ENCODE measurements around the gene KCNH1. TPM values are rescaled to one million over a fixed set of nuclear protein-coding genes. Genes with fewer than 3 reads are reported as not detected.

Gene KCNH1
- total and polyA plus RNA-seq, 2 experiments from 2014 or later, result 0.28 TPM; not detected in 1

DNA sequence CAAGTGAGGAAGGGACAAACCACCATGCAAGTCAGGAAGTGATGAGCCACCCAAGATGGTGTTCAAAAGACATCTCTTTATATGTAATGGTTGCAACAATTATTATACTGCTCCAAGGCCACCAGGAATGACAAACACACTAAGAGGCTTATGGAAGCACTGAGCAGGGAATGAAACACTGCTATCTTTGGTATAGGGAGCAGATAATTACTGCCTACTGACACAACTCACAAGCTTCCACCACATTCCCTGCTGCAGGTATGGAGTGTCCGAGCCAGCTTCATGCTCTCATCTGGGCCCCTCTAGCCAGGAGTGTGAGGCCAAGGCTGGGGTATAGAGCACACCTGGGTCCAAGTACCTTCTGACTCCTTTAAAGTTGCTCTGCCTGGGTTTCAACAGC is 433.9 kb downstream of the KCNH1 start:
- Mint-ChIP-seq H3K36me3 (ENCODE audit: low read depth) (no peaks in the 10 kb centered on the region; the same call in 2 of the 3 replicates), H3K27me3 (ENCODE audit: insufficient read depth, low read depth, poor library complexity) (peaks cover 3% of the 10 kb centered on the region), H3K4me3 (no peak overlapping the region), H3K27ac (no peak overlapping the region), H3K4me1 (peaks cover 12% of the 10 kb centered on the region; the same call in 2 of the 3 replicates), H3K9me3 (peaks cover 4% of the 10 kb centered on the region; the same call in 2 of the 3 replicates)
- ATAC-seq (no peak), DNase-seq (ENCODE audit: low spot score) (no peak)
- Histone ChIP-seq H3K36me3 (ENCODE audit: insufficient read depth) (no peaks in the 10 kb centered on the region), H3K4me2 (no peak overlapping the region), H3K79me2 (replicated peaks; ENCODE audit: insufficient read depth) (no peaks in the 10 kb centered on the region), H3K27me3 (ENCODE audit: insufficient read depth) (no peaks in the 10 kb centered on the region), H4K20me1 (replicated peaks; ENCODE audit: insufficient read depth) (no peaks in the 10 kb centered on the region), H3K4me3 (no peak overlapping the region), H3F3A (replicated peaks; ENCODE audit: low read depth) (no peaks in the 10 kb centered on the region), H3K4me1 (ENCODE audit: insufficient read depth) (no peaks in the 10 kb centered on the region; the same call in 1 of the 2 replicates), H3K9me2 (ENCODE audit: insufficient read depth) (no peaks in the 10 kb centered on the region), H2AFZ (no peak overlapping the region), H3K27ac (ENCODE audit: low read depth) (no peak overlapping the region)
- TF ChIP-seq JUNB (IDR thresholded peaks at IDR 0.05; ENCODE audit: unreplicated experiment), result no peak
- TF ChIP-seq EZH2 (IDR thresholded peaks at IDR 0.05; ENCODE audit: low read depth, unreplicated experiment), result no peak
- TF ChIP-seq ZNF331 (CRISPR knock-in tag; IDR thresholded peaks at IDR 0.05; ENCODE audit: low read depth), result no peak
- no peak for TF ChIP-seq CREB1 (CRISPR knock-in tag; IDR thresholded peaks at IDR 0.05; ENCODE audit: low read depth)
- TF ChIP-seq, protein P1, sequence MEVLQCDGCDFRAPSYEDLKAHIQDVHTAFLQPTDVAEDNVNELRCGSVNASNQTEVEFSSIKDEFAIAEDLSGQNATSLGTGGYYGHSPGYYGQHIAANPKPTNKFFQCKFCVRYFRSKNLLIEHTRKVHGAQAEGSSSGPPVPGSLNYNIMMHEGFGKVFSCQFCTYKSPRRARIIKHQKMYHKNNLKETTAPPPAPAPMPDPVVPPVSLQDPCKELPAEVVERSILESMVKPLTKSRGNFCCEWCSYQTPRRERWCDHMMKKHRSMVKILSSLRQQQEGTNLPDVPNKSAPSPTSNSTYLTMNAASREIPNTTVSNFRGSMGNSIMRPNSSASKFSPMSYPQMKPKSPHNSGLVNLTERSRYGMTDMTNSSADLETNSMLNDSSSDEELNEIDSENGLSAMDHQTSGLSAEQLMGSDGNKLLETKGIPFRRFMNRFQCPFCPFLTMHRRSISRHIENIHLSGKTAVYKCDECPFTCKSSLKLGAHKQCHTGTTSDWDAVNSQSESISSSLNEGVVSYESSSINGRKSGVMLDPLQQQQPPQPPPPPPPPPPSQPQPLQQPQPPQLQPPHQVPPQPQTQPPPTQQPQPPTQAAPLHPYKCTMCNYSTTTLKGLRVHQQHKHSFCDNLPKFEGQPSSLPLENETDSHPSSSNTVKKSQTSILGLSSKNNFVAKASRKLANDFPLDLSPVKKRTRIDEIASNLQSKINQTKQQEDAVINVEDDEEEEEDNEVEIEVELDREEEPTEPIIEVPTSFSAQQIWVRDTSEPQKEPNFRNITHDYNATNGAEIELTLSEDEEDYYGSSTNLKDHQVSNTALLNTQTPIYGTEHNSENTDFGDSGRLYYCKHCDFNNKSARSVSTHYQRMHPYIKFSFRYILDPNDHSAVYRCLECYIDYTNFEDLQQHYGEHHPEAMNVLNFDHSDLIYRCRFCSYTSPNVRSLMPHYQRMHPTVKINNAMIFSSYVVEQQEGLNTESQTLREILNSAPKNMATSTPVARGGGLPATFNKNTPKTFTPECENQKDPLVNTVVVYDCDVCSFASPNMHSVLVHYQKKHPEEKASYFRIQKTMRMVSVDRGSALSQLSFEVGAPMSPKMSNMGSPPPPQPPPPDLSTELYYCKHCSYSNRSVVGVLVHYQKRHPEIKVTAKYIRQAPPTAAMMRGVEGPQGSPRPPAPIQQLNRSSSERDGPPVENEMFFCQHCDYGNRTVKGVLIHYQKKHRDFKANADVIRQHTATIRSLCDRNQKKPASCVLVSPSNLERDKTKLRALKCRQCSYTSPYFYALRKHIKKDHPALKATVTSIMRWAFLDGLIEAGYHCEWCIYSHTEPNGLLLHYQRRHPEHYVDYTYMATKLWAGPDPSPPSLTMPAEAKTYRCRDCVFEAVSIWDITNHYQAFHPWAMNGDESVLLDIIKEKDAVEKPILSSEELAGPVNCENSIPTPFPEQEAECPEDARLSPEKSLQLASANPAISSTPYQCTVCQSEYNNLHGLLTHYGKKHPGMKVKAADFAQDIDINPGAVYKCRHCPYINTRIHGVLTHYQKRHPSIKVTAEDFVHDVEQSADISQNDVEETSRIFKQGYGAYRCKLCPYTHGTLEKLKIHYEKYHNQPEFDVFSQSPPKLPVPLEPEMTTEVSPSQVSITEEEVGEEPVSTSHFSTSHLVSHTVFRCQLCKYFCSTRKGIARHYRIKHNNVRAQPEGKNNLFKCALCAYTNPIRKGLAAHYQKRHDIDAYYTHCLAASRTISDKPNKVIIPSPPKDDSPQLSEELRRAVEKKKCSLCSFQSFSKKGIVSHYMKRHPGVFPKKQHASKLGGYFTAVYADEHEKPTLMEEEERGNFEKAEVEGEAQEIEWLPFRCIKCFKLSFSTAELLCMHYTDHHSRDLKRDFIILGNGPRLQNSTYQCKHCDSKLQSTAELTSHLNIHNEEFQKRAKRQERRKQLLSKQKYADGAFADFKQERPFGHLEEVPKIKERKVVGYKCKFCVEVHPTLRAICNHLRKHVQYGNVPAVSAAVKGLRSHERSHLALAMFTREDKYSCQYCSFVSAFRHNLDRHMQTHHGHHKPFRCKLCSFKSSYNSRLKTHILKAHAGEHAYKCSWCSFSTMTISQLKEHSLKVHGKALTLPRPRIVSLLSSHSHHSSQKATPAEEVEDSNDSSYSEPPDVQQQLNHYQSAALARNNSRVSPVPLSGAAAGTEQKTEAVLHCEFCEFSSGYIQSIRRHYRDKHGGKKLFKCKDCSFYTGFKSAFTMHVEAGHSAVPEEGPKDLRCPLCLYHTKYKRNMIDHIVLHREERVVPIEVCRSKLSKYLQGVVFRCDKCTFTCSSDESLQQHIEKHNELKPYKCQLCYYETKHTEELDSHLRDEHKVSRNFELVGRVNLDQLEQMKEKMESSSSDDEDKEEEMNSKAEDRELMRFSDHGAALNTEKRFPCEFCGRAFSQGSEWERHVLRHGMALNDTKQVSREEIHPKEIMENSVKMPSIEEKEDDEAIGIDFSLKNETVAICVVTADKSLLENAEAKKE (CRISPR knock-in tag; IDR thresholded peaks at IDR 0.05), result no peak
- no peak for TF ChIP-seq POLR2AphosphoS5 (IDR thresholded peaks at IDR 0.05; ENCODE audit: low read depth)
- no peak for TF ChIP-seq EZH2phosphoT487 (IDR thresholded peaks at IDR 0.05; ENCODE audit: unreplicated experiment)
- TF ChIP-seq, protein P2, sequence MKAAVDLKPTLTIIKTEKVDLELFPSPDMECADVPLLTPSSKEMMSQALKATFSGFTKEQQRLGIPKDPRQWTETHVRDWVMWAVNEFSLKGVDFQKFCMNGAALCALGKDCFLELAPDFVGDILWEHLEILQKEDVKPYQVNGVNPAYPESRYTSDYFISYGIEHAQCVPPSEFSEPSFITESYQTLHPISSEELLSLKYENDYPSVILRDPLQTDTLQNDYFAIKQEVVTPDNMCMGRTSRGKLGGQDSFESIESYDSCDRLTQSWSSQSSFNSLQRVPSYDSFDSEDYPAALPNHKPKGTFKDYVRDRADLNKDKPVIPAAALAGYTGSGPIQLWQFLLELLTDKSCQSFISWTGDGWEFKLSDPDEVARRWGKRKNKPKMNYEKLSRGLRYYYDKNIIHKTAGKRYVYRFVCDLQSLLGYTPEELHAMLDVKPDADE (IDR thresholded peaks at IDR 0.05), result no peak
- TF ChIP-seq STAT1 (IDR thresholded peaks at IDR 0.05; ENCODE audit: unreplicated experiment), result no peak
- TF ChIP-seq, protein P3, sequence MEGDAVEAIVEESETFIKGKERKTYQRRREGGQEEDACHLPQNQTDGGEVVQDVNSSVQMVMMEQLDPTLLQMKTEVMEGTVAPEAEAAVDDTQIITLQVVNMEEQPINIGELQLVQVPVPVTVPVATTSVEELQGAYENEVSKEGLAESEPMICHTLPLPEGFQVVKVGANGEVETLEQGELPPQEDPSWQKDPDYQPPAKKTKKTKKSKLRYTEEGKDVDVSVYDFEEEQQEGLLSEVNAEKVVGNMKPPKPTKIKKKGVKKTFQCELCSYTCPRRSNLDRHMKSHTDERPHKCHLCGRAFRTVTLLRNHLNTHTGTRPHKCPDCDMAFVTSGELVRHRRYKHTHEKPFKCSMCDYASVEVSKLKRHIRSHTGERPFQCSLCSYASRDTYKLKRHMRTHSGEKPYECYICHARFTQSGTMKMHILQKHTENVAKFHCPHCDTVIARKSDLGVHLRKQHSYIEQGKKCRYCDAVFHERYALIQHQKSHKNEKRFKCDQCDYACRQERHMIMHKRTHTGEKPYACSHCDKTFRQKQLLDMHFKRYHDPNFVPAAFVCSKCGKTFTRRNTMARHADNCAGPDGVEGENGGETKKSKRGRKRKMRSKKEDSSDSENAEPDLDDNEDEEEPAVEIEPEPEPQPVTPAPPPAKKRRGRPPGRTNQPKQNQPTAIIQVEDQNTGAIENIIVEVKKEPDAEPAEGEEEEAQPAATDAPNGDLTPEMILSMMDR (conservative IDR thresholded peaks at IDR 0.05; ENCODE audit: low read depth in 2 of 2), result no peak
- TF ChIP-seq NANOG (IDR thresholded peaks at IDR 0.05; ENCODE audit: borderline replicate concordance), result no peak
- TF ChIP-seq, protein P4, sequence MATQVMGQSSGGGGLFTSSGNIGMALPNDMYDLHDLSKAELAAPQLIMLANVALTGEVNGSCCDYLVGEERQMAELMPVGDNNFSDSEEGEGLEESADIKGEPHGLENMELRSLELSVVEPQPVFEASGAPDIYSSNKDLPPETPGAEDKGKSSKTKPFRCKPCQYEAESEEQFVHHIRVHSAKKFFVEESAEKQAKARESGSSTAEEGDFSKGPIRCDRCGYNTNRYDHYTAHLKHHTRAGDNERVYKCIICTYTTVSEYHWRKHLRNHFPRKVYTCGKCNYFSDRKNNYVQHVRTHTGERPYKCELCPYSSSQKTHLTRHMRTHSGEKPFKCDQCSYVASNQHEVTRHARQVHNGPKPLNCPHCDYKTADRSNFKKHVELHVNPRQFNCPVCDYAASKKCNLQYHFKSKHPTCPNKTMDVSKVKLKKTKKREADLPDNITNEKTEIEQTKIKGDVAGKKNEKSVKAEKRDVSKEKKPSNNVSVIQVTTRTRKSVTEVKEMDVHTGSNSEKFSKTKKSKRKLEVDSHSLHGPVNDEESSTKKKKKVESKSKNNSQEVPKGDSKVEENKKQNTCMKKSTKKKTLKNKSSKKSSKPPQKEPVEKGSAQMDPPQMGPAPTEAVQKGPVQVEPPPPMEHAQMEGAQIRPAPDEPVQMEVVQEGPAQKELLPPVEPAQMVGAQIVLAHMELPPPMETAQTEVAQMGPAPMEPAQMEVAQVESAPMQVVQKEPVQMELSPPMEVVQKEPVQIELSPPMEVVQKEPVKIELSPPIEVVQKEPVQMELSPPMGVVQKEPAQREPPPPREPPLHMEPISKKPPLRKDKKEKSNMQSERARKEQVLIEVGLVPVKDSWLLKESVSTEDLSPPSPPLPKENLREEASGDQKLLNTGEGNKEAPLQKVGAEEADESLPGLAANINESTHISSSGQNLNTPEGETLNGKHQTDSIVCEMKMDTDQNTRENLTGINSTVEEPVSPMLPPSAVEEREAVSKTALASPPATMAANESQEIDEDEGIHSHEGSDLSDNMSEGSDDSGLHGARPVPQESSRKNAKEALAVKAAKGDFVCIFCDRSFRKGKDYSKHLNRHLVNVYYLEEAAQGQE (IDR thresholded peaks at IDR 0.05; ENCODE audit: unreplicated experiment), result no peak

Data from GM23338 (cell line).